ENCODE measurements around the gene PHF2.

PHF2 gene

DNA sequence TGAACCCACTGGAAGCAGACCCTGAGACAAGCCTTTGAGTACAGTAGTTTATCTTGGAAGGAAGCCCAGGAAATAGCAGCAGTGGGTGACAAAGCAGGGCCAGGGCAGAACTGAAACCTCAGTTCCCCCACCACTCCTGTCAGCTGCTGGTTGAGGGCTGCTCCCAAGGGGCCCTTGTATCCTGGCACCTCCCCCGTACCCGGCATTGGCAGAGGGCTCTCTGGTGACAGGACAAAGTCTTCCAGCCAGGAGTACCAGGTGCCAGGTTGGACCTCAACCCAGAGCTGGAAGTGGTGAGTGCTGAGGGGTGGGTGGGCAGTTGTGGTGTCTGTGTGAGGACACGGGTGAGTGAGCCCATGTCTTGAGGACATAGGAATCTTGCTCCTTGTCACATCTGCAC lies 123.3 kb downstream of the PHF2 start:
- H3K36me3 ChIP-seq (ENCODE audit: control insufficient read depth in 2 of 2, insufficient read depth in 1 of 2, low read length in 2 of 2), result no peaks in the 10 kb centered on the region
- ChIA-PET CTCF (interaction anchor here (0.7 to 1.2 kb wide), 2 partner anchors 21 to 263 kb away, joined by 4 to 8 read pairs; no protein-coding TSS in a partner anchor), POLR2A (no interaction called here)
- H3K27ac ChIP-seq (ENCODE audit: extremely low read depth, low read depth, low read length), result no peak overlapping the region
- no peaks in the 10 kb centered on the region for H3K9me3 ChIP-seq (ENCODE audit: control insufficient read depth, insufficient read depth, low read depth, low read length)
- no peak overlapping the region for H3K4me3 ChIP-seq (ENCODE audit: low read depth, low read length)
- H3K4me1 ChIP-seq (ENCODE audit: control insufficient read depth, insufficient read depth, low read length), result no peaks in the 10 kb centered on the region
- TF ChIP-seq SCRT1 (tag by site-specific recombination; IDR thresholded peaks at IDR 0.05; ENCODE audit: borderline replicate concordance) (no peak), MEIS1 (CRISPR knock-in tag; IDR thresholded peaks at IDR 0.05; ENCODE audit: borderline replicate concordance) (no peak), ZNF426 (tag by site-specific recombination; IDR thresholded peaks at IDR 0.05) (no peak), ZNF791 (tag by site-specific recombination; IDR thresholded peaks at IDR 0.05) (no peak), SALL2 (tag by site-specific recombination; IDR thresholded peaks at IDR 0.05; ENCODE audit: borderline replicate concordance) (no peak)

DNA sequence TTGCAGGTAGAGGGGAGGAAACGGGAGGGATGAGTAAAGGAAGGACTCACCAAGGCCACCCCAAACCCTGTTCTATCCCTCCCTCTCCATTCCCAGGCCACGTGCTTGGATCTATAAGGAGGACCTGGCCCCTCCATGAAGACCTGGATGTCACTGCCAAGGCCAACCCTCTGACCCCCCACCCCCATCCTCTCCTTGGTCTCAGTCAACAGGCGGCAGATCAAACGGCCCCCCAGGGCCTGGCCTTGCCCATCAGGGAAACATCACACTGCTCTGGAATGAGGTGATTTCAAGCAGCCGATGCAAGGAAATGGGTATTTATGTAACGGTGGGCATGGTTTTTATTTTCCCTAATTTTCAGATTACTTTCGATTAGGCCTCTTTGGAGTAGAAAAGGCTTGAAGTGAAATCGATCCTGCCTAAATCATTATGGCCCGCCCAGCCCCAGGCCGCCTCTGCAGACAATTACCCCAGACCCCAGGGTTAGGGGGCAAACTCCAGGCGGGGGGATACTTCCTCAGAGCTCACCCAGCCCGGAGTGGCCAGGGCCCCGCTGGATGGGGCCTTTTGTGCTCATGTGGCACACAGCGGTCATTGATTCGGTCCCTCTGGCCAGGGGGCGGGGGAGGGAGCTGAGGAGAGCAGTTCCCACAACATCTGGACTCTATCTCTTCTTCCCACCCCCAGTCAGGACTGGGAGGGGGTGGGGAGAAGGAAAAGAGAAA lies 125.3 kb downstream of the PHF2 start:
- Histone ChIP-seq H3K4me3 (ENCODE audit: low read depth, low read length) (no peak overlapping the region), H3K4me1 (ENCODE audit: control insufficient read depth, insufficient read depth, low read length) (no peaks in the 10 kb centered on the region), H3K9me3 (ENCODE audit: control insufficient read depth, insufficient read depth, low read depth, low read length) (no peaks in the 10 kb centered on the region), H3K36me3 (ENCODE audit: control insufficient read depth in 2 of 2, insufficient read depth in 1 of 2, low read length in 2 of 2) (no peaks in the 10 kb centered on the region), H3K27ac (ENCODE audit: extremely low read depth, low read depth, low read length) (no peak overlapping the region)
- ChIA-PET CTCF (interaction anchor here (0.9 to 1.2 kb wide), 3 partner anchors 12 to 239 kb away, joined by 3 to 6 read pairs (median 4); no protein-coding TSS in a partner anchor), POLR2A (no interaction called here)
- no peak for TF ChIP-seq EGR2 (tag by site-specific recombination; IDR thresholded peaks at IDR 0.05; ENCODE audit: low read depth)

DNA sequence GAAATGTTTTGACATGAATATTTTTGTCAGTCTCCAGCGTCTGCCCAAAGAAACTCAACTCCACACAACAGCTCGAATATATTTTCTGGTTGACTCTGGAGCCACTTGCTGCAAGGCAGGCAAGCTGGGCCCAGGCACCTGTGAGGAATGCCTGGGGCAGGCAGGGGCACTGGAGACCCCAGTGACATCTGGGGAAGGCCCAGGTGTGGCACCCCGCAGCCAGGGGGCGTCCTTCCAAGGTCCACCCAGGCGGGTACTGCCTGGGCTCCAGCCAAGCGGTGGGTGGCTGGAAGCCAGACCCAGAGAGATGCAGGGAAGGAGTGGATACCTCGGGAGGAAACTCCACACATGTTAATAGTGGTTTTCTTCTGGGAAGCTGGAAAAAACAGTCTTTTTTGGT lies 125.9 kb downstream of the PHF2 start:
- no peaks in the 10 kb centered on the region for H3K9me3 ChIP-seq (ENCODE audit: control insufficient read depth, insufficient read depth, low read depth, low read length)
- CTCF ChIA-PET, result interaction anchor here (0.9 to 1.7 kb wide), 4 partner anchors 13 to 239 kb away, joined by 3 to 9 read pairs (median 5); no protein-coding TSS in a partner anchor
- H3K4me3 ChIP-seq (ENCODE audit: low read depth, low read length), result no peak overlapping the region
- no peak overlapping the region for H3K27ac ChIP-seq (ENCODE audit: extremely low read depth, low read depth, low read length)
- H3K36me3 ChIP-seq (ENCODE audit: control insufficient read depth in 2 of 2, insufficient read depth in 1 of 2, low read length in 2 of 2), result no peaks in the 10 kb centered on the region
- POLR2A ChIA-PET, result no interaction called here
- no peak for TF ChIP-seq ZNF133 (tag by site-specific recombination; IDR thresholded peaks at IDR 0.05)
- H3K4me1 ChIP-seq (ENCODE audit: control insufficient read depth, insufficient read depth, low read length), result no peaks in the 10 kb centered on the region

DNA sequence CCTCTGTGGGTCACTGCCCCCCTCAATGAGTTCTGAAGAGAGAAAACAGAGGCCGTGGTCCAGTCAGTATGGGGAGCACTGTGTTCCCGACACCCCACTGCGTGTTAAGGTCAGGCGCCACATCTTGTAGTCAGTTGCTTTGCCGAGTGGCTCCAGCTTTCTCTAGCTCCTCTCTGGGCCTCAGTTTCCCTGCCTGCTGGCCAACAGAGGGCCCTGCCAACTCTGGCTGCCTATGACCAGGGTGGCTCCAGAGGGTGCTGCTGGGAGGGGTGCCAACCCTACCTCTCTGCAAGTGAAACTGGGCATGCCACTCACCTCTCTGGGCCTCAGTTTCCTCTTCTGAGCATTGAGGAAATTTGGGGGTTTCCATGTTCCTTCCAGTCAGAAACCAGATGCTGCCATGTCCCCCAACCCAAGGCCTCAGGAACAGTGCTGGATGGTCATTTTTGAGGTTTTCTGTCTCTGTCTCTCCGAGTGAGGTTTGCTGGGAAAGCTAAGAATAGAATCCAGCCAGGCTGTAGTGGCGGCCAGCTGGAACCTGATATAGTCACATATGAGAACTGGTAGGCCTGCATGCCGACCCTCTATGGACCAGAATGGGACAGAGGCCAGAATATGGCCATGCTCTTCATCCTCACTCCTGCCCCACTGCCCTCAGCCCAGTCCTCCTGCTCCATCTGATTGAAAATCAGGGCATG lies 132.1 kb downstream of the PHF2 start:
- H3K9me3 ChIP-seq (ENCODE audit: control insufficient read depth, insufficient read depth, low read depth, low read length), result no peaks in the 10 kb centered on the region
- no peak overlapping the region for H3K4me3 ChIP-seq (ENCODE audit: low read depth, low read length)
- no peaks in the 10 kb centered on the region for H3K36me3 ChIP-seq (ENCODE audit: control insufficient read depth in 2 of 2, insufficient read depth in 1 of 2, low read length in 2 of 2)
- H3K4me1 ChIP-seq (ENCODE audit: control insufficient read depth, insufficient read depth, low read length), result no peaks in the 10 kb centered on the region
- POLR2A ChIA-PET, result no interaction called here
- H3K27ac ChIP-seq (ENCODE audit: extremely low read depth, low read depth, low read length), result no peak overlapping the region
- CTCF ChIA-PET, result interaction anchor here (1.3 kb wide), 1 partner anchor 26 kb away, joined by 3 read pairs; no protein-coding TSS in a partner anchor
- TF ChIP-seq OSR2 (tag by site-specific recombination; IDR thresholded peaks at IDR 0.05) (no peak), ZNF660 (tag by site-specific recombination; IDR thresholded peaks at IDR 0.05) (no peak), ZBTB48 (tag by site-specific recombination; IDR thresholded peaks at IDR 0.05) (no peak), EGR2 (tag by site-specific recombination; IDR thresholded peaks at IDR 0.05; ENCODE audit: low read depth) (no peak), ZBTB8A (tag by site-specific recombination; IDR thresholded peaks at IDR 0.05) (no peak), ZXDB (tag by site-specific recombination; IDR thresholded peaks at IDR 0.05) (no peak), WT1 (tag by site-specific recombination; IDR thresholded peaks at IDR 0.05) (no peak), ZNF776 (tag by site-specific recombination; IDR thresholded peaks at IDR 0.05; ENCODE audit: borderline replicate concordance) (no peak), ZNF530 (tag by site-specific recombination; IDR thresholded peaks at IDR 0.05; ENCODE audit: low read depth) (no peak), ZNF792 (tag by site-specific recombination; IDR thresholded peaks at IDR 0.05) (no peak), ZNF624 (tag by site-specific recombination; IDR thresholded peaks at IDR 0.05) (no peak), ZNF292 (tag by site-specific recombination; IDR thresholded peaks at IDR 0.05; ENCODE audit: borderline replicate concordance, low read depth) (no peak), ZNF658 (tag by site-specific recombination; IDR thresholded peaks at IDR 0.05) (no peak), ZNF223 (tag by site-specific recombination; IDR thresholded peaks at IDR 0.05) (no peak), ZNF629 (tag by site-specific recombination; IDR thresholded peaks at IDR 0.05) (no peak), ZNF585B (tag by site-specific recombination; IDR thresholded peaks at IDR 0.05) (no peak), ZNF514 (tag by site-specific recombination; IDR thresholded peaks at IDR 0.05) (no peak)
- TF ChIP-seq, protein P1, sequence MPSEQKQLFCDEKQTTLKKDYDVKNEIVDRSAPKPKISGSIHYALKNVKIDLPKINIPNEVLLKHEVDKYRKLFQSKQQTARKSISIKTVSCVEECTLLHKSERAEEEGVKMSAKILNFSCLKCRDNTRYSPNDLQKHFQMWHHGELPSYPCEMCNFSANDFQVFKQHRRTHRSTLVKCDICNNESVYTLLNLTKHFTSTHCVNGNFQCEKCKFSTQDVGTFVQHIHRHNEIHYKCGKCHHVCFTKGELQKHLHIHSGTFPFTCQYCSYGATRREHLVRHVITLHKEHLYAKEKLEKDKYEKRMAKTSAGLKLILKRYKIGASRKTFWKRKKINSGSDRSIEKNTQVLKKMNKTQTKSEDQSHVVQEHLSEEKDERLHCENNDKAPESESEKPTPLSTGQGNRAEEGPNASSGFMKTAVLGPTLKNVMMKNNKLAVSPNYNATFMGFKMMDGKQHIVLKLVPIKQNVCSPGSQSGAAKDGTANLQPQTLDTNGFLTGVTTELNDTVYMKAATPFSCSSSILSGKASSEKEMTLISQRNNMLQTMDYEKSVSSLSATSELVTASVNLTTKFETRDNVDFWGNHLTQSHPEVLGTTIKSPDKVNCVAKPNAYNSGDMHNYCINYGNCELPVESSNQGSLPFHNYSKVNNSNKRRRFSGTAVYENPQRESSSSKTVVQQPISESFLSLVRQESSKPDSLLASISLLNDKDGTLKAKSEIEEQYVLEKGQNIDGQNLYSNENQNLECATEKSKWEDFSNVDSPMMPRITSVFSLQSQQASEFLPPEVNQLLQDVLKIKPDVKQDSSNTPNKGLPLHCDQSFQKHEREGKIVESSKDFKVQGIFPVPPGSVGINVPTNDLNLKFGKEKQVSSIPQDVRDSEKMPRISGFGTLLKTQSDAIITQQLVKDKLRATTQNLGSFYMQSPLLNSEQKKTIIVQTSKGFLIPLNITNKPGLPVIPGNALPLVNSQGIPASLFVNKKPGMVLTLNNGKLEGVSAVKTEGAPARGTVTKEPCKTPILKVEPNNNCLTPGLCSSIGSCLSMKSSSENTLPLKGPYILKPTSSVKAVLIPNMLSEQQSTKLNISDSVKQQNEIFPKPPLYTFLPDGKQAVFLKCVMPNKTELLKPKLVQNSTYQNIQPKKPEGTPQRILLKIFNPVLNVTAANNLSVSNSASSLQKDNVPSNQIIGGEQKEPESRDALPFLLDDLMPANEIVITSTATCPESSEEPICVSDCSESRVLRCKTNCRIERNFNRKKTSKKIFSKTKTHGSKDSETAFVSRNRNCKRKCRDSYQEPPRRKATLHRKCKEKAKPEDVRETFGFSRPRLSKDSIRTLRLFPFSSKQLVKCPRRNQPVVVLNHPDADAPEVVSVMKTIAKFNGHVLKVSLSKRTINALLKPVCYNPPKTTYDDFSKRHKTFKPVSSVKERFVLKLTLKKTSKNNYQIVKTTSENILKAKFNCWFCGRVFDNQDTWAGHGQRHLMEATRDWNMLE (tag by site-specific recombination; conservative IDR thresholded peaks at IDR 0.05; ENCODE audit: low read depth), result no peak

All from HEK293 (cell line).